GM19324 (cell line): ENCODE results near the gene ECHS1.

Source experiments
- ATAC-seq: cut with Tn5 transposase; IDR thresholded peaks from one replicate; pipeline ENCODE4 v1.9.1; 2021; ENCODE audit warnings: mild to moderate bottlenecking, moderate library complexity; ENCODE audit not compliant: unreplicated experiment, low FRiP score

ECHS1 gene

DNA sequence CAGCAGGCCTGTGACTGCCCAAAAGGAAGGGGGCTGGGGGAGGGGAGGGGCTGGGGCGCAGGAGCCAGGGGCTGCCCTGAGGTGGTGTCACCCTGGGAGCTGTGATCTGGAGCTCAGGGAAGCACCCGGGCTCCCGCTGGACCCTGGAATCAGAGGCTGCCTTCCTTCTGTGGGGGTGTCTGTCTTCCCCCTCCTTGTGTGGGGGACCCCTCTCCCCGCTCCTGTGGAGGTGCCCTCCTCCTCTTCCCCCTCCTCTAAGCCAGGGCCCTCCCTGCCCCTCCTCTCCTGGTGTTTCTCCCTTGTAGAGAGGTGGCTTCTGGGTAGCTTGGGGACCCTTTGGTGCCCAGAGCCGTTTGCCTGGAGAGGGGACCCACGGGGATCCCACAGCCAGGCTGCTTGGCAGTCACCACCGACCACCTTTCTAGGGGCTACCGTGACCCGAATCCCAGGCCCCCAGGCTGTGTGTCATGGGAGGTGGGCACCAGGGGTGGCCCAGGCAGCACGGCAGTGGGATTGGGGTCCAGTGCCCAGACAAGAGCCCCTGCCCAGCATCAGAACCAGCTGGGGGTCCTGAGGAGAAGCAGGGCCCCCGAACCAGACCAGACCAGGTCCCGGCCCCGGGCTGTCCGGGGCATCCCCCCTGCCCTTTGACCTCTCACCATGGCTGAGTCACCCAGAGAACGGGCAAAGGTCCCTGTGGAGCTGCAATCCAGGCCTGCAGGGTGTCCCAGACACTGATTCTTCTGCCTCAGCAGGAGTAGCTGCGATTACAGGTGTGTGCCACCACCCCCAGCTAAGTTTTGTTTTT, 25.2 kb downstream of the ECHS1 start:
- no peak for ATAC-seq

DNA sequence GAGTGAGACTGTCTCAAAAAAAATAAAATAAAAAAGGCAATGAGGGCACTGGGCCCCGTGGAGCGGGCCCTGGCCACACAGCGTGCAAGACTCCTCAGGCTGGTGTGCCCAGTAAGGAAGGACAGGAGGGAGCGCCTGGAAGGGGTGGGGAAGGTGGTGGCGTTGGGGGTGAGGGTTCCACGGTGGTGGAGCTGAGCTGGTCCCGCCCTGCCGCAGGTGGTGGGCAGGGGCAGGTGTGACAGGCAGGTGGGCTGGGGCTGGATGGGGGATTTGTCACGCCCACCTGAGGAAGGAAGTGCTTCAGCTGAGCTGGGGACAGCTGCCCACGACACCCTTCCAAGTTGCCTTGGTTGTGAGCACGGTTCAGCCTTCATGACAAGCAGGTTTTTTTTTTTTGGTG, 26.7 kb downstream of the ECHS1 start:
- no peak for ATAC-seq

DNA sequence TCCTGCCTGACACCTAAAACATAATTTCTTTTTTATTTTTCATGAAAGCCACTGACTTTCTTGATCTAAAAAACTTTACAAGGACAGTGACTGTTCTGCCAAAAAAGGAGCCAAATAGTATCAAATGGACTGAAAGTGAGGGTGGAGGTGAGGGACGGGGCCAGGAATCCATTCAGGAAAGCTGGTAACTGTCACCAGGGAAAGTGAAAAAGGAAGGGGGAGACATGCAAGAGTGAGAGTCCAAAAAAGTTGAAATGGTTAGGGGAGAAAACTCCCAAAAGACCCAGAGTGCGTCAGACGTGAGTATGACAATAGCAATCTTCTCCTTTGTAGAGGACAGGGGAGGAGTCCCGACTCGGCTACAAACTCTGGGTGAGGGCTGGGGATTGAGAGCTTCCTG, 28.9 kb downstream of the ECHS1 start:
- no peak for ATAC-seq

DNA sequence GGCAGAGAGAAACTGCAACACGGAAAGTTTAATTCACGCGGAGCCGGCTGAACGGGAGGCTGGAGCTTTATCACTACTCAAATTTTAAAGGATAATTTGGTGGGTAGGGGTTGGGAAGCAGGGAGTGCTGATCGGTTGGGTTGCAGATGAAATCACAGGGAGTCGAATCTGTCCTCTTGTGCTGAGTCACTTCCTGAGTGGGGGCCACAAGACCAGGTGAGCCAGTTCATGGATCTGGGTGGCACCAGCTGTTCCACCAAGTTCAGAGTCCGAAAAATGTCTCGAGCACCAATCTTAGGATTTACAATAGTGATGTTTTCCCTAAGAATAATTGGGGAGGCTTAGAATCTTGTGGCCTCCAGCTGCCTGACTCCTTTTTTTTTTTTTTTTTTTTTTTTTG, 29.6 kb downstream of the ECHS1 start:
- ATAC-seq = no peak

DNA sequence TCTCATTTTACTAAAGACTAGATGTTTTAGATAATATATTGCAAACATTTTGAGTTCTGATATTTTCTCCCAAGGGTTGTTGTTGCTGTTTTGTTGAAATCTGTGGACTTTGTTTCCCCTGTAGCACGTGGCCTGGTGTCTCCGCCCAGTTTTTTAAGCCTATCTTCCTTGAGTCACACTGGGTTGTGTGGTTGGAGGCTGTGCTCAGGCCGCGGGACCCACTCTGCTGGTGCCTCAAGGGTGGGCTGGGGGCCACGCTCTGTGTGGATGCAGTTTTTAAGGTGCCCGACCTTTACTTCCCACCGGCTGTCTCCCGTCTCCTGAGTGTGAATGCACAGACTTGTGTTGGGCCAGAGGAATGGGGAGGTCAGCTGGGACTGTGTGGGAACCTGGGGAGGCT, 30.2 kb downstream of the ECHS1 start:
- no peak for ATAC-seq

DNA sequence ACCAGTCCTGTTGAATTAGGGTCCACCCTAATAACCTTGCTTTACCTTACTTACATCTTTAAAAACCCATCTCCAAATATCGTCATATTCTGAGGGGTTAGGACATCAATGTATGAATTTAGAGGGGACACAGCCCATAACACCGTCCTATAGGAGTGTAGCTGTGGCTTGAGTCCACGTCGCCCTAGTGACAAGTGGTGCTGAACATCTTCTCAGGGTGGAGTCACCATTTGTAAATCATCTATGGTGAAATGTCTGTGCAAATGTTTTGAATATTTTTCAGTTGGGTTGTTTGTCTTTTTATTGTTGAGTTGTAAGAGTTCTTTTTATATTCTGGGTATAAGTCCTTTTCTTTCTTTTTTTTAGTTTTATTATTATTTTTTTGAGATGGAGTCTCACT, 31.2 kb downstream of the ECHS1 start:
- ATAC-seq = no peak

GRCh38 chr10:133339708-133340380, 33.3 kb downstream of the ECHS1 start:
- ATAC-seq = no peak

GRCh38 chr10:133338080-133339071, 34.8 kb downstream of the ECHS1 start:
- no peak for ATAC-seq

- ATAC-seq = no peak
Observed at GRCh38 chr10:133337370-133337725, 35.8 kb downstream of the ECHS1 start.

DNA sequence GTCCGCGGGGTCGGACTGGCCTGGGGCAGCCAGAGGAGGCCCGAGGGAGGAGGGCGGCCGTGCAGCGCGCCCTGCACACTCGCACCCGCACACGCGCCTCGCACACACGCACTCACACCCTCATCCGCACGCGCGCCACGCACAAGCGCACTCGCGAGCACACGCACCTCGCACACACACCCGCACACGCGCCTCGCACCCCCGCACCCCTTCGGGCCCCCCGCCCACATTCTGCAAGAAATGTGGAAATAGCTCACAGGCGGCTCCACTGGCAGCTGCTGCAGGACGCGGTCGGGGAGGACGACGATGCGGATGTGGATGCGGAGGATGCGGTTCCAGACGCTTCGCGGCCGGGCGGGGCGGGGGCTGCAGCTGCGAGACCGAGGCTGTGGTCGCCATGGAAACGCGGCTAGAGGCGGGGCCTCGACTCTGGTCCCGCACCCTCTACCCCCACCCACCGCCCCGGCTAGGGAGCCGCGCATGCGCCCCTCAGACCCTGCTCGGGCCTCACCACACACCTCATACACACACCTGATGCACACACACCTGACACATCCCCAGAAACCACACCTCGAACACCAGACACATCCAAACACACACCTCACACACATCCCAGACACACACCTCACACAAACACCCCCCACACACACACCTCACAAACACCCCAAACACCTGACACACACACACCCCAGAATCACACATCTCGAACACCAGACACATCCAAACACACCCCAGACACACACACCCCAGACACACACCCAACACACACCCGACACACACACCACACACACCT, 36.4 kb downstream of the ECHS1 start, which contains the start of gene CALY:
TSS of gene CALY (minus strand) at position 320 of the 793 bp plus-strand sequence. CDS start 7,907 bp downstream, outside the sequence.
- no peak for ATAC-seq

- ATAC-seq = no peak
Observed at GRCh38 chr10:133336118-133336576, 37.0 kb downstream of the ECHS1 start.

GRCh38 chr10:133335246-133336117, 37.7 kb downstream of the ECHS1 start:
- ATAC-seq = no peak

DNA sequence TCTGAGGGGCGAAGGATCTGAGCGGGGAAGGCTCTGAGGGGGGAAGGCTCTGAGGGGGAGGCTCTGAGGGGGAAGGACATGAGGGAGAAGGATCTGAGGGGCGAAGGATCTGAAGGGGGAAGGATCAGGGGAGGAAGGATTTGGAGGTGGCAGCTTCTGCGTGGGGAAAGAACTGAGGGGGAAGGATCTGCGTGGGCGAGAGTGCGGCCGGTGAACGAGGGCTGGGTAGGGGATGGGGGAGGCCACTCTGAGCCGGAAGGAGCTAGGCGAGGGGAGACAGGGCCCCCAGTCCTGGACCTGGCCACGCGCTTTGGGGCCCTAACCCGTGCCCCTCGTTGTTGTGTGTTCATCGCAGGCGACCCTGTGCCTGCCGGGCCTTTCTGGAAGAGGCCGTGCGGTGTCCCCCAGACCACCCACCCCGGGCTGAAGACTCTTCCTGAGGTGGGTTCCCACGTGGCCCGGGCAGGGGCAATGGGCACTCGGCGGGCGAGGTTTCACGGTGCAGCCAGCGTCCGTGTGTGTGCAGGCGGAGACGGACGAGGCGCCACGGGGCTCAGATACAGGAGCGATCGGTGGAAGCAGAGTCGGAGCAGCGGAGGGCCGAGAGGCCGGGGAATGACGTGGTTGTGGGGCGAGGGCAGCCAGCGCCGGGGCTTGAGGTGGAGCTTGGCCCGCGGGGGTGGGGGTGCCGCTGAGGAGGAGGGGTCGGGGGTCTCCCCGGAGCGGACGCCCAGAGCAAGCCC, 38.5 kb downstream of the ECHS1 start:
- ATAC-seq = no peak

- ATAC-seq = no peak
Observed at GRCh38 chr10:133332936-133333699, 40.0 kb downstream of the ECHS1 start.

DNA sequence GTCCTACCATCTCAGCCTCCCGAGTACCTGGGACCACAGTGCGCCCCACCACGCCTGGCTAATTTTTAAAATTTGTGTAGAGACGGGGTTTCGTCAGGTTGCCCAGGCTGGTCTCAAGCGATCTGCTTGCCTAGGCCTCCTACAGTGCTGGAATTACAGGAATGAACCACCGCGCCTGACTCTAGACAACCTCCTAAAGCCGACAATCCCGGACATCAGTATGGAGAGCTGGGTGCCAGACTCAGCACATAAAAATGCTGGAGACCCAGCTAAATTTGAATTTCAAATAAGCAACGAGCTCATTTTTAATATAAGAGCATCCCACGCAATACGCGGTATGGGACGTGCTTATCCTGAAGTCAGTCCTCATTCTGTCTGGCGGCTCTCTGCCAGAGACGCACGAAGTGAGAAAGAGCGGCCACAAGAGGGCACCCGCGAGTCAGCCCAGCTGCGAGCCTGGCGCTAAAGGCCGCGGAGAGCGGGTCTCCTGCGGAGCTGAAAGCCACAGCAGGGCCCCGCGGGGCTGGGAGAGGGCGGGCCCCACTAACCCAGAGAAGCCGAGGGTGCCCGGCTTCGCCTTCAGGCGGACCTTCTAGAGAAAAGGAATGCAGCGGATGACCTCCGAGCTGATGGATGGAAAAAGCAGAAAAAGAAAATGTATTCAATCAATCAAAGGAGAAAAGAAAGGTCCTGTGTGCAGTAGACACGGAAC, 43.5 kb downstream of the ECHS1 start:
- peak; percentile 77 for ATAC-seq

DNA sequence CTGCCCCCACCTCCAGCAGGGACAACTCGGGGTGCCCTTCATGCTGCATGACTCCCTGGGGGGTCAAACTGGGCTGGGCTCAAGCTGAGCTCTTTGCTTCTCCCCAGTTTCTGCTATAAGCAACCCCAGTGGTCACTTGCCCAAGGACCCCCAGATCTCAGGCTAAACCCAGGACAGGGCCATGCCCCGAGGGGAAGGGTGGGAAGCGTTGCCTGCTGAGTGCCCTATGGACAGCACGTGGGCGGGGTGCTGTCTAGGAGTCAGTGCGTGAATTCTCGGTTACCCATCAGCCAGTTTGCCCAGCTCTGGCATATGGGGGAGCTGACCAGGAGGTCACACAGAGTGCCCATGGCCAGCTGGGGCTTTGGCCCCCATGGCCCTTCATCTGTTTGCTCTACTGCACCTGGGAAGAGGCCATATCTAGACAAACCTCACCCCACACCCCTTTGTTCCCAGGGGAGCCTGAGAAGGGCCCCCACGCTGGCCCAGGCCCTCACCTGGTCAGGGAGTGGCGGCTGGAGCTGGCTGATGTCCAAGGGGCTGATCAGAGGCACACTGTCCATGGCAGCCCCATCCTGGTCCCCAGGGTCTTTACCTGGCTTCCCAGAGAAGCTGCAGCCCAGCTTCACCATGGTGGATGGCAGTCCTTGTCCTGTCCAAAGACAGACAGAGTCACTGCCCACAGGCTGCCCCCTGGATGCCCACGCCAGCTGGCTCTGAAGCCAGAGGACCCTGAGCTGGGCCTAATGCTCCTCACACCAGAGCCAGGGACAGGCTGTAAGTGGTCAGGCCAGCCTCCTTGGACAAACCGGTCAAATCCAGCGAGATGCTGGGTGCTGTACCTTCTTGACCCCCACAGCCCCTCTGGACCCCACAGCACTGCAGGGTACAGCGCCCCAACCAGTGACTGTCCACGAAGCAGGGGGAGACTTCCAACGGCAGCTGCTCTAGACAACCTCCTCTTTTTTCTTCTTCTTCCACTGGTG, 44.5 kb downstream of the ECHS1 start:
- ATAC-seq = no peak
